Astrocyte (in vitro differentiated cells and primary cell): Measurements from ENCODE around the gene FHIT. TPM values are rescaled to one million over a fixed set of nuclear protein-coding genes. Genes with fewer than 3 reads are reported as not detected.

Experiments used
- DNase-seq: peaks from one replicate; pipeline ENCODE4 v3.0.0-alpha.2; 2010; ENCODE audit warnings: low read depth
- FAIRE-seq: peaks from 2 replicates; lab custom pipeline; 2011; peaks lifted over from hg19 to GRCh38; lab: Jason Lieb, UNC
- H2AFZ ChIP-seq: 2 replicates; pipeline ENCODE4 v1.6.0; 2012; ENCODE audit warnings: low read depth, low read length, inconsistent platforms
- H3K27ac ChIP-seq: 2 replicates; pipeline ENCODE4 v1.5.1; 2011; ENCODE audit warnings: low read depth, low read length, inconsistent platforms
- H3K27me3 ChIP-seq: 2 replicates; pipeline ENCODE4 v1.6.0; 2011; ENCODE audit warnings: low read length, inconsistent platforms; ENCODE audit not compliant: insufficient read depth
- H3K36me3 ChIP-seq: 2 replicates; pipeline ENCODE4 v1.5.1; 2011; ENCODE audit warnings: low read length, inconsistent platforms; ENCODE audit not compliant: insufficient read depth
- H3K4me1 ChIP-seq: 2 replicates; pipeline ENCODE4 v1.5.1; 2011; ENCODE audit warnings: low read length, inconsistent platforms; ENCODE audit not compliant: insufficient read depth
- H3K4me2 ChIP-seq: 2 replicates; pipeline ENCODE4 v1.6.0; 2012; ENCODE audit warnings: low read length, inconsistent platforms
- H3K4me3 ChIP-seq: 2 replicates; pipeline ENCODE4 v1.5.1; 2011; ENCODE audit warnings: low read depth, mild to moderate bottlenecking, low read length, inconsistent platforms; ENCODE audit not compliant: insufficient read depth
- H3K79me2 ChIP-seq: 2 replicates; pipeline ENCODE4 v1.6.0; 2012; ENCODE audit warnings: mild to moderate bottlenecking, low read length, inconsistent platforms; ENCODE audit not compliant: insufficient read depth
- H3K9ac ChIP-seq: 2 replicates; pipeline ENCODE4 v1.6.0; 2012; ENCODE audit warnings: mild to moderate bottlenecking, low read length, inconsistent platforms
- H3K9me3 ChIP-seq: 2 replicates; pipeline ENCODE4 v1.5.1; 2012; ENCODE audit warnings: low read depth, mild to moderate bottlenecking, low read length, inconsistent platforms; ENCODE audit not compliant: insufficient read depth
- H4K20me1 ChIP-seq: 2 replicates; pipeline ENCODE4 v1.6.0; 2012; ENCODE audit warnings: low read length, inconsistent platforms; ENCODE audit not compliant: insufficient read depth
- H3K27ac Mint-ChIP-seq: one replicate; pipeline ENCODE4 v1.8.0; 2021; ENCODE audit warnings: mild to moderate bottlenecking, mixed read lengths; ENCODE audit not compliant: unreplicated experiment
- H3K27me3 Mint-ChIP-seq: one replicate; pipeline ENCODE4 v1.8.0; 2021; ENCODE audit warnings: low read depth, mixed read lengths; ENCODE audit not compliant: unreplicated experiment
- H3K36me3 Mint-ChIP-seq: one replicate; pipeline ENCODE4 v1.8.0; 2021; ENCODE audit warnings: low read depth, mixed read lengths; ENCODE audit not compliant: unreplicated experiment
- H3K4me1 Mint-ChIP-seq: one replicate; pipeline ENCODE4 v1.8.0; 2021; ENCODE audit warnings: low read depth, mixed read lengths; ENCODE audit not compliant: unreplicated experiment
- H3K4me3 Mint-ChIP-seq: one replicate; pipeline ENCODE4 v1.8.0; 2021; ENCODE audit warnings: mild to moderate bottlenecking, moderate library complexity, mixed read lengths; ENCODE audit not compliant: unreplicated experiment
- H3K9me3 Mint-ChIP-seq: one replicate; pipeline ENCODE4 v1.8.0; 2021; ENCODE audit warnings: mild to moderate bottlenecking, mixed read lengths; ENCODE audit not compliant: unreplicated experiment
- EZH2 ChIP-seq: IDR thresholded peaks from 2 replicates; pipeline ENCODE4 v1.6.1; 2012; ENCODE audit warnings: mild to moderate bottlenecking, low read length, inconsistent platforms; ENCODE audit not compliant: insufficient read depth
- total RNA-seq: library from RNA; stranded (reverse); gene quantifications from 2 replicates; pipeline ENCODE4 v1.2.1, GENCODE V29; 2021
- TF ChIP-seq, protein P1 (sequence below): IDR thresholded peaks from 2 replicates; pipeline ENCODE4 v1.5.1; 2011; ENCODE audit warnings: low read depth, mild to moderate bottlenecking, inconsistent platforms, low read length, moderate library complexity; ENCODE audit not compliant: insufficient read depth

FHIT gene
- total RNA-seq, 1 donor from 2014 or later = 6.7 TPM

GRCh38 chr3:60622349-60622748, 628.9 kb downstream of the FHIT start:
- Histone ChIP-seq H3K4me1 (no peaks in the 10 kb centered on the region), H3K4me2 (no peak overlapping the region), H2AFZ (no peak overlapping the region), H3K4me3 (no peak overlapping the region), H3K79me2 (no peaks in the 10 kb centered on the region), H3K9me3 (no peaks in the 10 kb centered on the region), H3K27ac (no peak overlapping the region), H4K20me1 (no peaks in the 10 kb centered on the region), H3K9ac (no peak overlapping the region), H3K36me3 (no peaks in the 10 kb centered on the region), H3K27me3 (no peaks in the 10 kb centered on the region)
- no peak for FAIRE-seq
- peaks cover 5% of the 10 kb centered on the region for H3K9me3 Mint-ChIP-seq
- no peaks in the 10 kb centered on the region for H3K4me1 Mint-ChIP-seq
- TF ChIP-seq, protein P1, sequence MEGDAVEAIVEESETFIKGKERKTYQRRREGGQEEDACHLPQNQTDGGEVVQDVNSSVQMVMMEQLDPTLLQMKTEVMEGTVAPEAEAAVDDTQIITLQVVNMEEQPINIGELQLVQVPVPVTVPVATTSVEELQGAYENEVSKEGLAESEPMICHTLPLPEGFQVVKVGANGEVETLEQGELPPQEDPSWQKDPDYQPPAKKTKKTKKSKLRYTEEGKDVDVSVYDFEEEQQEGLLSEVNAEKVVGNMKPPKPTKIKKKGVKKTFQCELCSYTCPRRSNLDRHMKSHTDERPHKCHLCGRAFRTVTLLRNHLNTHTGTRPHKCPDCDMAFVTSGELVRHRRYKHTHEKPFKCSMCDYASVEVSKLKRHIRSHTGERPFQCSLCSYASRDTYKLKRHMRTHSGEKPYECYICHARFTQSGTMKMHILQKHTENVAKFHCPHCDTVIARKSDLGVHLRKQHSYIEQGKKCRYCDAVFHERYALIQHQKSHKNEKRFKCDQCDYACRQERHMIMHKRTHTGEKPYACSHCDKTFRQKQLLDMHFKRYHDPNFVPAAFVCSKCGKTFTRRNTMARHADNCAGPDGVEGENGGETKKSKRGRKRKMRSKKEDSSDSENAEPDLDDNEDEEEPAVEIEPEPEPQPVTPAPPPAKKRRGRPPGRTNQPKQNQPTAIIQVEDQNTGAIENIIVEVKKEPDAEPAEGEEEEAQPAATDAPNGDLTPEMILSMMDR = no peak
- no peak for TF ChIP-seq EZH2
- DNase-seq = no peak
- no peak overlapping the region for H3K27ac Mint-ChIP-seq
- no peaks in the 10 kb centered on the region for H3K36me3 Mint-ChIP-seq
- H3K4me3 Mint-ChIP-seq = no peak overlapping the region
- H3K27me3 Mint-ChIP-seq = no peaks in the 10 kb centered on the region

DNA sequence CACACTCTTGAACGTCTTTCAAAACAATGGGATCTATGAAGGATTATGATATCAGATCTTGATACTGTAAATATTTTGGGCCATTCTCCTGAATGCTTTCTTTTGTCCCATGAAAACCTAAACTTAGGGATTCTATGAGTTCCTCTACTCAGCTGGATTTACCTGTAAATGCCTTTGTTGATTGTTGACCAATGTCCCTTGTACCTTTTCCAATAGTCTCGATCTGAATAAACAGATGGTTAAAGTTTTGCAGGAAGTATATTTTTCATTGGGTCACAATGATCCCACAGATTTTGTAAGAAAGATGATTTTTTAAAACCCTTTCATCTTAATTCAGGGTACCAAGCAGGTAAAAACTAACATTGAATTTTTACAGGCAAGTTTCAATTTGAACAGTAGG, 634.1 kb downstream of the FHIT start:
- no peak overlapping the region for H3K4me2 ChIP-seq
- no peak overlapping the region for H3K4me3 ChIP-seq
- H3K27ac Mint-ChIP-seq = no peak overlapping the region
- no peaks in the 10 kb centered on the region for H3K4me1 Mint-ChIP-seq
- TF ChIP-seq, protein P1 = no peak
- TF ChIP-seq EZH2 = no peak
- no peaks in the 10 kb centered on the region for H3K79me2 ChIP-seq
- H4K20me1 ChIP-seq = no peaks in the 10 kb centered on the region
- peaks cover 3% of the 10 kb centered on the region for H3K9me3 Mint-ChIP-seq
- H3K9me3 ChIP-seq = no peaks in the 10 kb centered on the region
- no peak overlapping the region for H3K9ac ChIP-seq
- DNase-seq = no peak
- no peaks in the 10 kb centered on the region for H3K27me3 ChIP-seq
- no peaks in the 10 kb centered on the region for H3K36me3 Mint-ChIP-seq
- no peaks in the 10 kb centered on the region for H3K36me3 ChIP-seq
- H3K27ac ChIP-seq = no peak overlapping the region
- H3K4me1 ChIP-seq = no peaks in the 10 kb centered on the region
- no peak for FAIRE-seq
- H3K27me3 Mint-ChIP-seq = peaks cover 8% of the 10 kb centered on the region
- H2AFZ ChIP-seq = no peak overlapping the region
- H3K4me3 Mint-ChIP-seq = no peak overlapping the region

- peaks cover 8% of the 10 kb centered on the region for H3K27me3 Mint-ChIP-seq
- Histone ChIP-seq H3K4me2 (no peak overlapping the region), H3K27me3 (no peaks in the 10 kb centered on the region), H3K27ac (no peak overlapping the region), H2AFZ (no peak overlapping the region), H3K9ac (no peak overlapping the region), H3K79me2 (no peaks in the 10 kb centered on the region), H4K20me1 (no peaks in the 10 kb centered on the region), H3K4me1 (peaks cover 3% of the 10 kb centered on the region), H3K9me3 (no peaks in the 10 kb centered on the region), H3K4me3 (no peak overlapping the region), H3K36me3 (no peaks in the 10 kb centered on the region)
- H3K9me3 Mint-ChIP-seq = no peaks in the 10 kb centered on the region
- no peak for TF ChIP-seq EZH2
- TF ChIP-seq, protein P1 = no peak
- H3K4me3 Mint-ChIP-seq = no peak overlapping the region
- H3K36me3 Mint-ChIP-seq = no peaks in the 10 kb centered on the region
- FAIRE-seq (no peak), DNase-seq (no peak)
- H3K4me1 Mint-ChIP-seq = peaks cover 7% of the 10 kb centered on the region
- no peak overlapping the region for H3K27ac Mint-ChIP-seq
These were observed 637.4 kb downstream of the FHIT start for GRCh38 chr3:60613769-60614303.
